Embryonic facial prominence (tissue), 1 donor: ENCODE data around the gene PGAM4.
"Not testable (repeated sequence)": the region's sequence is repeated elsewhere in the genome, so short reads cannot be mapped to it uniquely, and the experiment has no call there.

Experiments used
- DNase-seq: peaks from one replicate; pipeline ENCODE4 v3.0.0-alpha.2; 2016; ENCODE audit errors: extremely low spot score

The PGAM4 gene

GRCh38 chrX:77969538-77969937 lies at the start of gene PGAM4:
Gene PGAM4, minus strand, starts transcription at chrX:77969638. Its CDS starts 0 bp downstream, at chrX:77969638.
- DNase-seq: no peak

GRCh38 chrX:78011846-78012245 lies 42.4 kb upstream of the PGAM4 start:
- no peak for DNase-seq

GRCh38 chrX:77979870-77980269 lies 10.4 kb upstream of the PGAM4 start:
- no peak for DNase-seq

- DNase-seq: no peak
Observed at GRCh38 chrX:77977518-77977917, 8.1 kb upstream of the PGAM4 start.

GRCh38 chrX:77977095-77977494 lies 7.7 kb upstream of the PGAM4 start:
- no peak for DNase-seq

DNA sequence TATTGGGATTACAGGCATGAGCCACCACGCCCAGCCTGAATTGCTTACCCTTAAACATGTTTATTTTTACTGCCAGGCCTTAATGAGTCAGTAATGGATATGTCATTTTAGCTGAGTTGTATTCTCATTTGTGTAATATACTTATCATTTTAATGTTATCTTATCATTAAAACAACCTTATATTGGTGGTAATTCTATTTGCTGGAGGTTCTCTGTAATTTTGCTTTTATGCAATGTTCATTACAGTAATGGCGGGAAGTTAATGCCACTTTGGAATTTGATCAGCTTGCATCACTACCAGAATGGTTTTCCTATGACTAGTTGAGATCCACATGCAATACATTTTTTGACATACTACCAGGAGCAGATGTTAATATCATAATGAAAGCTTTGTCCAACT lies 6.3 kb upstream of the PGAM4 start:
- DNase-seq: no peak

DNA sequence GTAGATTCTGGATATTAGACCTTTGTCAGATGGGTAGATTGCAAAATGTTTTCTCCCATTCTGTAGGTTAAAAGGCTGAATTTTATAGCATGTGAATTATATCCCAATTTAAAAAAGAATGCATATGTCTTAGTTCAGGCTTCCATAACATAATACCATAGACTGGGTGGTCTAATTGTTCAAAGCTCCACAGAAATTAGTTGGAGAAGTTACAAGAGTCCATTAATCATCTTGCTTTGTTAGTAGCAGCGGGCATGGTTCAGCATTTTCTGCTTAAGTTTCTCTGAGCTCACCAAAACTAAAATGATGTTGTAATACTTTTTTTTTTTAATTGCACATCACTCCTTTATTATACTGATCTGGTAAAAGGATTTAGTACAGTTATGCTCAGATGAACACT lies 1.8 kb downstream of the PGAM4 start:
- DNase-seq: no peak

DNA sequence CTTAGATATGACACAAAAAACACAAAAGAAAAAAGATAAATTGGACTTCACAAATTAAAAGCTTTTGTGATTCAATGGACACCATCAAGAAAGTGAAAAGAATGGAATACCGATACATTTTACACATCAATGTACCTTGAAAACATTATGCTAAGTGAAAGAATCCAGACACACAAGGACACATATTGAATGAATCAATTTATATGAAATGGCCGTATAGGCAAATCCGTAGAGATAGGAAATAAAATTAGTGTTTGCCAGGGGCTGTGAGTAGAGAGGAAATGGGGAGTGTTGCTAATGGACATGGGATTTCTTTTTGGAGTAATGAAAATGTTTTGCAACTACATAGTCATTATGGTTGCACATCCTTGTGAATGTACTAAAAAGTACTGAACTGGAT lies 3.1 kb downstream of the PGAM4 start:
- DNase-seq: no peak

GRCh38 chrX:77962068-77962902 lies 7.2 kb downstream of the PGAM4 start:
- no peak for DNase-seq

- DNase-seq: no peak
Observed at GRCh38 chrX:77961063-77961462, 8.4 kb downstream of the PGAM4 start.

- DNase-seq: no peak
Observed at GRCh38 chrX:77960567-77960966, 8.9 kb downstream of the PGAM4 start.

DNA sequence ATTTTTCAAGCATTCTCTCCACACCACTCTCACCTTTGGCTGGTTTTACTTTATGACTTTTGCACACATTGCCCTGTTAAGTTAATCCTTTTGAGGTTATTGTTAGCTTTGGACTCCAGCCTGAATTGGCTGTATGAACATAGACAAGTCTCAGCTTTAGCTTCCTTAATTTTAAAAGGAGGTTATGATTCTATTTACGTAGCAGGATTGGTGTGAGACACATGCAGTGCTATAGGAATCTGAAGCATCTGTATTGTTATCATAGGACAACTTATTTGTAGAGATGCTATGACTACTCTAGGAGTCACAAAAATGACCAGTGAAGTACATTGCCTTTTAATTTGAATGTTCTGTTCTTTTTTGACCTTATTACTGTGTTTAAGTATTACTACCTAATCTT lies 15.7 kb downstream of the PGAM4 start:
- no peak for DNase-seq

DNA sequence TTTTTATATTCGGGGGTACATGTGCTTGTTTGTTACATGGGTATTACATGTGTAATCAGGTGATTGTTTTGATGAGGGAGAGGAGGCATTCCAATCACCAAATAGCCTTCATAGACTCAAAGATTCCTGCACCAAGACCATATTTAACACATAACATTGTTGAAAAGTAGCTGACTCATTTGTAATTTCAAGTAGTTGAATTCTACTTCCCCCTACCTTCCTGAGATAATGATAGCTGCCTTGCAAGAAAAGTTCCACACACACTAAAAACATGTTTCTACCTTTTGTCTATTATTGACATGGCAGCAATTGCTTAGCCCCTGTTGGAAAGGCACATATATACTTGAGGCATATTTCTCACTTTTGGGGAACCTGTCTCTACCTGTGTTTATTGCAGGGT lies 16.1 kb downstream of the PGAM4 start:
- no peak for DNase-seq

GRCh38 chrX:77952173-77952572 lies 17.3 kb downstream of the PGAM4 start:
- no peak for DNase-seq

DNA sequence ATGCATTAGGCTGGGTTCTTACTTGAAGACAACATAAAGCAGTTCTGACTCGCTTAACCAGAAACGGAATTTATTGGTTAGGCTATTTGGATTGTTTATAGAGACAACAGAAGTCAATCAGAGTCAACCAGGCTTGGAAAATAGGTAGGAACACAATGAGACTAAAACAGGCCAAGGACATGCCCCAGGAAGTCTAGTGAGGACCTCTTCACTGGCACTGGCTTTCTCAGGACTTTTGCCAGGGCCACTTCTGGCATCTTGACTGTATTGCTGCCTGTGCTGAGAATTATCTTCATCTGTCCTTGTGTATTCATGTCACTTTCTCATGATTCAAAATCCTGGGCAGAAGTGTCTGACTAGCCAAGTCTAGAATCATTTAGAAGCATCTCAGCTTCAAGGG lies 19.6 kb downstream of the PGAM4 start:
- no peak for DNase-seq

GRCh38 chrX:77946571-77946970 lies 22.9 kb downstream of the PGAM4 start:
- no peak for DNase-seq

DNA sequence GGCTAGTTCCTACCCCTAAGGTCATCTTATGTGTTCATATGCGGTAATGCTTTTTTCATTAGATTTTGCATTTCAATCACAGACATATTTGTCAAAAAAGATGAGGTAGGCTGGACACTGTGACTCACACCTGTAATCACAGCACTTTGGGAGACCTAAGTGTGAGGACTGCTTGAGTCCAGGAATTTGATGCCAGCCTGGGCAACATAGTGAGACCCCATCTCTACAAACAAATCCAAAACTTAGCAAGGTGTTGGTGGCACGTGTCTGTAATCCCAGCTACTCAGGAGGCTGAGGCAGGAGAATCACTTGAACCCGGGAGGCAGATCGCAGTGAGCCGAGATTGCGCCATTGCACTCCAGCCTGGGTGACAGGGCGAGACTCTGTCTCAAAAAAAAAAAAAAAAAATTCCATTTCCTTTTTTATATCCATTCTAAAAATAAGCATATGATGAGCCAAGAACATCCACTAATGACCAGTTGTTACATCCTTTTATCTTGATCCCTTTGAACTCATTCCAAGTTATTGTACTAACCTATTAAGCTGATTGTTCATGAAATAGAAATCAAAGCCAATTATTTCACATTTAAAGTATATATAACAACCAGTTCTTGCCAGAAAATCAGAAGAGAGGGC lies 23.4 kb downstream of the PGAM4 start:
- DNase-seq: no peak

DNA sequence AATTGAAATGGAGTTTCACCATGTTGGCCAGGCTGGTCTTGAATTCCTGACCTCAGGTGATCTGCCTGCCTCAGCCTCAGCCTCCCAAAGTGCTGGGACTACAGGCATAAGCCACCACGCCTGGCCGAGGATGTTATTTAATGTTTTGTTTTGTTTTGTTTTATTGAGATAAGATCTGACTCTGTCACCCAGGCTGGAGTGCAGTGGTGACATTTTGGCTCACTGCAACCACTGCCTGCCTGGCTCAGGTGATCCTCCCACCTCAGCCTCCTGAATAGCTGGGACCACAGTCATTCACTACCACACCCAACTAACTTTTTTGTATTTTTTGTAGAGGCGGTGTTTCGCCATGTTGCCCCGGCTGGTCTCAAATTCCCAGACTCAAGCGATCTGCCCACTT lies 24.4 kb downstream of the PGAM4 start:
- DNase-seq: not testable (repeated sequence)

DNA sequence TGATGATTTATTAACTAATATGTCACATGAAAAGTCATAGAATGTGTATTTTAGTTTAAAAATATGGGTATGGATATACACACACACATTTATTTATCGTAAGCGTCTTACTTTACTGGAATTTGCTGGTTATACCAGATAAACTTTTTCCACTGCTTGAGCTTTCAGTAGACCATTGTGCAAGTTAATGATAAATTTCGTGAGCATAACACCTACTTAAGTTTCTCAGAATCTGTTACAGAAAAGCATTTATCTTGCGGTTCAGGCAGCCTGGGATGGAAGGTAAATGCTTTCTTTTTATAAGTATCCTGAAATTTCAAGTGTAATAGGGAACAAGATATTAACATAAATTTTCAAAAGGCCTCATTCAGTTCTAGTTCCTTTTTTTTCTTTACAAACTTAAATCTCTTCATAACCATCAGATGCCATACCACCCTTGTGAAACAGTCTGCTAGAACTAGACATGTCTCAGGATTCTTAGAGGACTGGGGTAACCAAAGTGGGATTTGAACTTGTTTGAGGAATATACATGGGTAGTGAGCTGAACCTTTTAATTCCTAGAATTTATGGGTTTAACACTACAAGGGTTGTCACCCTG lies 31.3 kb downstream of the PGAM4 start:
- no peak for DNase-seq

DNA sequence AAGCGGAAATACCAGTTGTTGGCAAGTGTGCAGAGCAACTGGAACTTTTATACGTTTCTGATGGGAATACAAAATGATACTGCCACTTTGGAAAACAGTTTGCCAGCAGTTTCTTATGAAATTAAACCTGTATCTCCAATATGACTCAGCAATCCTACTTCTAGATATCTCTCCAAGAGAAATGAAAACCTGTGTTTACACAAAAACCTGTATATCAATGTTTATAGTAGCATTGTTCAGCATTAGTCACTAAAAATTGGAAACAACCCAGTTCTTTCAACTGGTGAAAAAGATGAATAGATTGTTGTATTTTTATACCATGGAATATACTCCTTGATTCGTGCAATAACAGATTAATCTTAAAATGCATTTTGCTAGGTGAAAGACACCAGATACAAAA lies 32.1 kb downstream of the PGAM4 start:
- DNase-seq: no peak

- no peak for DNase-seq
Observed at GRCh38 chrX:77936299-77936698, 33.1 kb downstream of the PGAM4 start.

- DNase-seq: no peak
Observed at GRCh38 chrX:77935886-77936285, 33.6 kb downstream of the PGAM4 start.

GRCh38 chrX:77930581-77930980 lies 38.9 kb downstream of the PGAM4 start:
- DNase-seq: no peak
